Lung microvascular endothelial cell (primary cell): ENCODE measurements around the gene AP2S1. TPM values are rescaled to one million over a fixed set of nuclear protein-coding genes. Genes with fewer than 3 reads are reported as not detected.
"Not testable (repeated sequence)": the region's sequence is repeated elsewhere in the genome, so short reads cannot be mapped to it uniquely, and the experiment has no call there.

Experiments used
- DNase-seq, 2 donors: peaks; one replicate each; pipeline versions ENCODE4 v3.0.0 to v3.0.0-alpha.2; 2010; ENCODE audit warnings: low read depth in 2 of 2
- total RNA-seq: library from RNA; depleted of rRNA; stranded (reverse); fragments of >200 nt; gene quantifications from 2 replicates; pipeline ENCODE4 v1.2.1, GENCODE V29; 2014

The AP2S1 gene
- total RNA-seq, 1 donor from 2014 or later, result 108 TPM

GRCh38 chr19:46809534-46810272 lies 40.9 kb downstream of the AP2S1 start:
- no peak for DNase-seq

- no peak for DNase-seq
Measured at GRCh38 chr19:46806656-46807055, 44.0 kb downstream of the AP2S1 start.

GRCh38 chr19:46804432-46804831 lies 46.2 kb downstream of the AP2S1 start:
- not testable (repeated sequence) for DNase-seq

- no peak for DNase-seq
Measured at GRCh38 chr19:46803555-46803954, 47.1 kb downstream of the AP2S1 start.

GRCh38 chr19:46802152-46802551 lies 48.5 kb downstream of the AP2S1 start:
- DNase-seq, result no peak

- no peak for DNase-seq
Measured at GRCh38 chr19:46798713-46799112, 51.9 kb downstream of the AP2S1 start.

- DNase-seq, result no peak
Measured at GRCh38 chr19:46797881-46798280, 52.8 kb downstream of the AP2S1 start.

GRCh38 chr19:46791944-46792343 lies 58.7 kb downstream of the AP2S1 start:
- DNase-seq, result peak in 1 of 2 donors; percentile 9

GRCh38 chr19:46789371-46789770 lies 61.3 kb downstream of the AP2S1 start:
- no peak for DNase-seq

GRCh38 chr19:46788968-46789338 lies 61.7 kb downstream of the AP2S1 start:
- no peak for DNase-seq

GRCh38 chr19:46788262-46788967 lies 62.2 kb downstream of the AP2S1 start, which contains the start of gene SLC1A5:
Gene SLC1A5, minus strand, starts transcription at chr19:46788594. Its CDS starts 629 bp downstream, at chr19:46787965.
- DNase-seq, result peak; percentile 94 to 95

Other genes starting within 250 kb of the AP2S1 start
- 84.9 and 117 TPM in 2 replicates for gene CALM3, start 249.5 kb downstream of the AP2S1 start, total RNA-seq
- 0.20 and 0.22 TPM in 2 replicates for gene PTGIR, start 225.8 kb downstream of the AP2S1 start, total RNA-seq
- gene GNG8, start 214.6 kb downstream of the AP2S1 start, total RNA-seq, result not detected in 2 replicates
- 0.20 and 0.22 TPM in 2 replicates for gene DACT3, start 189.7 kb downstream of the AP2S1 start, total RNA-seq
- 28.1 and 30.6 TPM in 2 replicates for gene PRKD2, start 133.7 kb downstream of the AP2S1 start, total RNA-seq
- 8.9 and 13.9 TPM in 2 replicates for gene FKRP, start 104.8 kb downstream of the AP2S1 start, total RNA-seq
- gene STRN4, start 104.4 kb downstream of the AP2S1 start, total RNA-seq, result 67.6 and 84.3 TPM in 2 replicates
- gene SLC1A5, start 62.3 kb downstream of the AP2S1 start, total RNA-seq, result 19.0 and 34.9 TPM in 2 replicates
- gene ARHGAP35, start 10.2 kb upstream of the AP2S1 start, total RNA-seq, result 15.3 and 16.5 TPM in 2 replicates
- under 0.01 TPM in 1 of 2 replicates, not detected in the other for gene NPAS1, start 169.0 kb upstream of the AP2S1 start, total RNA-seq
- 29.0 and 29.6 TPM in 2 replicates for gene TMEM160, start 197.8 kb upstream of the AP2S1 start, total RNA-seq